Measurements from ENCODE around the gene AGPAT1. TPM values are rescaled to one million over a fixed set of nuclear protein-coding genes. Genes with fewer than 3 reads are reported as not detected.

Gene AGPAT1
- total RNA-seq, 1 experiment from 2014 or later, result 87.0 TPM

DNA sequence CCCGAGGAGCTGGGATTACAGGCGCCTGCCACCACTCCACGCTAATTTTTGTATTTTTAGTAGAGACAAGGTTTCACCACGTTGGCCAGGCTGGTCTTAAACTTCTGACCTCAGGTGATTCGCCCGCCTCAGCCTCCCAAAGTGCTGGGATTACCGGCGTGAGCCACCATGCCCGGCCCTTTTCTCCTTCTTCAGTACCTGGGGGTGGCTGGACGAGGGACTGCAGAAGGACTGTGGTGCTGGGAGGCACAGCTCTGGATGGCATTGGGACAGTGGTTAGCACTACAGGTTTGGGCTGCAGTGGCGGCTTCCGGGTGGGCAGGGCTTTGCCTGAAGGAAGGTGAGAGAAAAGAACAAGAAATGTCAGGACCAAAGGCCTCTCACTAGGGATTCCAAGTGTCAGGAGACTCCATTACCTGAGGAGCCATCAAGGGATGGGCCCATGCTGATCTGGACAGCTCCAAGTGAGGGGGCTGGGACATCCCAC, 55.3 kb downstream of the AGPAT1 start:
- DNase-seq (ENCODE audit: low read depth), result no peak

DNA sequence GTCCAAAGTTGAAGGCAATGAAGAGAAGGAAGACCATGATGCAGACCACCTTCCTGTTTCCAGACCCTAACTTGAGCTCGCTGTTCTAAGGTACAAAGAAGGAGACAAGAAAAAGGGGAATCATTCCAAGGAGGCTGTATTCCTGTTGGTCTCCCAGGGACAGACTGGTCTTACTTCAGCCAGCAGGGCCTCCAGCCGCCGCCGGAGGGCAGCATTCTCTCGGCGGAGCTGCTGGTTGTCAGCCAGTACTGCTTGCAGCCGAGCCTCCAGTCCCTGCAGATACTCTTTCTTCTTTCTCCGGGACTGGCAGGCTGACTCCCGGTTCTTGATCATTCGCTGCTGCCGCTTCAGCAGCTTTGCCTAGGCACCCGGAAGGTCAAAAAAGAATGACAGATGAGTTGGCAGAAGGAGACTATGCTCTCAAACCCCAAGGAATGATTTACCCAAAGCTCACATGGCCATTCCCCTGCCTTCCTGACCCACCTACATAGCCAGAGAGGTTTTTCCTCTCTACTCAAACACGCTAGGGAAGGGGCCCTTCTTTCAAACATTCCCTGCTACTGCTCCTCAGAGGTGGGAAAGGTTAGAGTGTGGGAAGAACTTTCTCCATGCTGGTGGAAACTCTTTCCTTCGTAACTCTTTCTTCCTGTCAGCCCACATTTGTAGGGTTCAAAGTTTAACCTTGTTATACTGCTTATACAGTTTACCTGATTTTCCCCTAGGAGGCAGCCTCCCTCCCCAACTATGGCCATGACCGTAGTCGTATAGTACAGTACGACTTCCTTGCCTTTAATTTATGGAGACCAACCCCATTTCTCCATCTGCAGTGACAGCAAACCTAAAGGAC, 56.9 kb downstream of the AGPAT1 start:
- DNase-seq (ENCODE audit: low read depth), result peak; percentile 67

Other genes with a start within 250 kb of the AGPAT1 start
- gene C2, start 248.4 kb downstream of the AGPAT1 start, total RNA-seq (2014; rRNA removed), result 0.86 and 1.2 TPM in 2 replicates
- 1.1 and 1.4 TPM in 2 replicates for gene CFB, start 230.0 kb downstream of the AGPAT1 start, total RNA-seq (2014; rRNA removed)
- 129 TPM in 2 replicates for gene NELFE, start 217.1 kb downstream of the AGPAT1 start, total RNA-seq (2014; rRNA removed)
- 40.0 and 44.1 TPM in 2 replicates for gene SKIC2, start 216.9 kb downstream of the AGPAT1 start, total RNA-seq (2014; rRNA removed)
- gene DXO, start 203.9 kb downstream of the AGPAT1 start, total RNA-seq (2014; rRNA removed), result 19.1 and 19.5 TPM in 2 replicates
- gene C4A, start 194.0 kb downstream of the AGPAT1 start, total RNA-seq (2014; rRNA removed), result 1.9 and 2.2 TPM in 2 replicates
- gene C4B, start 161.3 kb downstream of the AGPAT1 start, total RNA-seq (2014; rRNA removed), result 1.8 and 3.5 TPM in 2 replicates
- 0.13 TPM in 1 of 2 replicates, not detected in the other for gene CYP21A2, start 137.7 kb downstream of the AGPAT1 start, total RNA-seq (2014; rRNA removed)
- gene TNXB, start 66.7 kb downstream of the AGPAT1 start, total RNA-seq (2014; rRNA removed), result under 0.01 and 0.06 TPM in 2 replicates
- gene ATF6B, start 47.8 kb downstream of the AGPAT1 start, total RNA-seq (2014; rRNA removed), result 29.8 and 34.7 TPM in 2 replicates
- 8.4 and 8.9 TPM in 2 replicates for gene FKBPL, start 45.8 kb downstream of the AGPAT1 start, total RNA-seq (2014; rRNA removed)
- 0.06 TPM in 1 of 2 replicates, not detected in the other for gene PRRT1, start 24.1 kb downstream of the AGPAT1 start, total RNA-seq (2014; rRNA removed)
- 15.5 and 19.3 TPM in 2 replicates for gene PPT2, start 21.9 kb downstream of the AGPAT1 start, total RNA-seq (2014; rRNA removed)
- 1.3 and 2.4 TPM in 2 replicates for gene EGFL8, start 11.5 kb downstream of the AGPAT1 start, total RNA-seq (2014; rRNA removed)
- 43.5 and 55.3 TPM in 2 replicates for gene RNF5, start 2.3 kb upstream of the AGPAT1 start, total RNA-seq (2014; rRNA removed)
- gene AGER, start 8.2 kb upstream of the AGPAT1 start, total RNA-seq (2014; rRNA removed), result 0.45 and 0.80 TPM in 2 replicates
- gene PBX2, start 14.1 kb upstream of the AGPAT1 start, total RNA-seq (2014; rRNA removed), result 19.2 and 23.1 TPM in 2 replicates
- gene GPSM3, start 16.6 kb upstream of the AGPAT1 start, total RNA-seq (2014; rRNA removed), result 1.0 and 1.4 TPM in 2 replicates
- gene NOTCH4, start 48.0 kb upstream of the AGPAT1 start, total RNA-seq (2014; rRNA removed), result 0.26 and 1.1 TPM in 2 replicates
- gene TSBP1, start 195.8 kb upstream of the AGPAT1 start, total RNA-seq (2014; rRNA removed), result not detected in 2 replicates
- not detected in 2 replicates for gene BTNL2, start 231.1 kb upstream of the AGPAT1 start, total RNA-seq (2014; rRNA removed)